Fibroblast of gingiva (primary cell): ENCODE results near the gene ERBB4.
A peak's percentile ranks its signal among the peaks of the same experiment; 100 is the strongest.

Source experiments
- DNase-seq: peaks from one replicate; pipeline ENCODE4 v3.0.0-alpha.2; 2011; ENCODE audit warnings: low read depth

The ERBB4 gene

DNA sequence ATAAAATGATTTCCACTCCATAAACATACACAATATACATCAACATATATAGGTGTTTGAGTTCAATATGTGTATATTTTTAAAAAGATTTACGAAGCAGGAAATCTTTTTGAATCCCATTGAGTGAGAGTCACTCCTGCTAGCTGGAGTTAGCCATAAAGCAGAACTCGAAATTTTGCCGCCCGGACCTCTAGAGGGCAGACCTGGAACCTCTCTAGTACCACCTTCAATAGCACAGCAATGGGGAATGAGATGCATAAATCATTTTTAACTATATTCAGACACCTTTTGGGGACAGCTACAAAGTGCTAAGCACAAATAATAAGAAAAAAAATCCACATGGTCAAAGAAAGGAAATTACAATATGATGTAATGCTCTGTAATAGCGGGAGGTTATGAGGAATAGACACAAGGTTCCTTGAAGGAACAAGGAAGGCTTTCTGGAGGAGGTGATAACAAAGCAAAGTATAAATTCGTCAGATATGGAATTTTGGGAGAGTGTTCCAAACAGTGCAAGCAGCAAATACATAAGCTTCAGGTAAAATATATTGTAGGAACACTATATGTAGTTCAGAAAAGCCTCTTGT lies 533.4 kb downstream of the ERBB4 start:
- DNase-seq: peak; percentile 26

DNA sequence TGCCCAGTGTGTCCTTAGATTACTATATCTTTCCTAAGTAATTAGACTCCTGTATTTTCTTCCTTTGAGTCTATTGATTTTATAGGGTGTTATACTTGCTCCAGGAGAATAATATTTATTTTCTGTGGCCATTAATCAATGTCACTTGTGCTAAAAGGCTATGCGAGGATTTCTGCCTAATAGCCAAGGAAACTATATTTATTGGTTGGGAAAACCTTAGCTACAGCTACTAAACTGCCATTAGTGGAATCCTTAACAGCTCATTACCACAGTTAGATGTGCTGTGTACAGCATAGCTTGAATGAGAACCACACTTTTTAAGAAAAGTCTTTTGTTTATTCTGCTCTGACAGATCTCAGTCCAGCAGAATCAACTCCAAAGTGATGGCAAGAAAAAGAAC lies 537.3 kb downstream of the ERBB4 start:
- no peak for DNase-seq

DNA sequence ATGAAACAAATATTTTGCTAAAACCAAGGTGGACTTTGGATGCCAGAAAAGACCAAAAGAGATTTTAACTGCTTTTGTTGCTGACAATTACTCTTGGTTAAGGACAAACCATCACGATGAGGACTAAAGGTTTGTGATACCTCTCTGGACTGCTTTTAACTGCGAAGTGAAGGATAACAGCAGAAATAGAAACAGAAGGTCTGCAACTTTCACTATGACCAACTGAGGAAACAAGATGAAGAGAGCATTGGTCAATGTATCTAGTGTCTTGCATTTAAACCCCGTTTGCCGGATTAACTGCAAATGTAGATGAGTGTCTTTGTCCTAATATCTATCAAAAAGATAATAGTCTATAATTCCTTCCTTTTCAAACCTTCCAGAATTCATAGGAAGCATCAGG lies 541.7 kb downstream of the ERBB4 start:
- no peak for DNase-seq

DNA sequence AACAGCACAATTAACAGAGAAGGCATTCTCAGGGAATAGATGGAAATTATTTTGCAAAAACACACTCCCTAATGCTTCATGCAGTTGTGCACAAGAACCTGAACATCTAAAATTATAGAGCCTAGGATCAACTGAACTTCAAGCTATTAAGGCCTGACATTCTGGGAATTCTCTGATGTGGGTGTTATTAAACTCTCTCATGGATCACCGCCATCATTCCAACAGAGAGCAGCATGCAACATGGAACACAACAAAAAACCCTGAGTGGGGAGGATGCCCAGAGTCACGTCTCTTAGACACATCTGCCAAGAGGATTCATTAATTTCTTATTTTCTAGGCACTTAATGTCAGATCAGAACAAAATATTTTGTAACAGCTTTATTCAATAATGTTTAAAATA lies 543.8 kb downstream of the ERBB4 start:
- DNase-seq: no peak

DNA sequence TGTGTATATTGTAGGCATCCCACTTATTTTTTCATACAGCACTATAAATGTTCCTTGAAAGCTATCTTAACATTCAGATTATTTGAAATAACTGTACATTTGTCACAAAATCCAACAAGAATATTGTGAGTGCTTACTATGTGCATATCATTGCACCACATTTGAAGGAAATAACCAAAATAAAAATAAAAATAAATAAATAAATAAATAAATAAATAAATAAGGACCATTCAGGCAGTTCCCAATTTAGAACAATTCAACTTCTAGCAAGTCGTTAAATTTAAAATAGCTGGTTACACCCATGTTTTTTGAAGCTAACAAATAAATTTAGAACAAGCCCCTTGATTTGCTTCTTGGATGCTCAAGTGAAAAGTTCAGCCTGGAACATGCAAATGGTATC lies 548.3 kb downstream of the ERBB4 start:
- DNase-seq: no peak

DNA sequence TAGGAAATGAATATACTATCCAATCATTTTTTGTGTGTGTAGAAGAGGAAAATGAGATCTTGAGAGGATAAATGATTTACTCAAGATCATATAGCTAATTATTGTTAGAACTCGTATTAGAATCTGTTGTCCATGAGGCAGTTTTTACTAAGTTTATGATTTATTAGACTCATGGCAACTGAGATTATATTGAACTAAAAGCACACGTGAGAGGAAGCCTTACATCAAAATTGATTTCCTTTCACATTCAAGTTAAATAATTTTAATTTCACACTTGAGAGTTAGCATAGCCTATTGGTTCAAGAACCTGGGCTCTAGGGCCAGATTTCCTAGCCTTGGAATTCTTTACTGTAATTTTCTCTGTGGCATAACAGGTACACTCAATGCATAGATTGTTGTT lies 552.3 kb downstream of the ERBB4 start:
- DNase-seq: no peak

DNA sequence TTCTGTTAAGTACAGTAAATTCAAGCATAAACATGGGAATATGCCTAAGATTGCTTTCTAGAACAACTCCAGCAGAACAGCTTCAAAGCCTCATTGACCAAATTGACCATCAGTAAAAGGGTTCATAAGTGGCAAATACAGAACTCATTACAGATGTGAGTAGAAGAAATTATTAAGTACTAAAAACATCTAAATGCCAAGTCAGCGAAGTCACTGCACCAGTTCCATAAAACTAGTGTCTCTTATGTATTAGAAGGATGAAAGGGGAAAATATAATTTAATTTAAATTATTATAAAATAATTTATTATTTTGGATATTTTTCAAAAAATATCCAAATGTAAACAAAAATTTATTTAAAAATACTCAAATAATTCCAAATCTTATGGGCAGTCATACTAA lies 553.2 kb downstream of the ERBB4 start:
- DNase-seq: no peak

DNA sequence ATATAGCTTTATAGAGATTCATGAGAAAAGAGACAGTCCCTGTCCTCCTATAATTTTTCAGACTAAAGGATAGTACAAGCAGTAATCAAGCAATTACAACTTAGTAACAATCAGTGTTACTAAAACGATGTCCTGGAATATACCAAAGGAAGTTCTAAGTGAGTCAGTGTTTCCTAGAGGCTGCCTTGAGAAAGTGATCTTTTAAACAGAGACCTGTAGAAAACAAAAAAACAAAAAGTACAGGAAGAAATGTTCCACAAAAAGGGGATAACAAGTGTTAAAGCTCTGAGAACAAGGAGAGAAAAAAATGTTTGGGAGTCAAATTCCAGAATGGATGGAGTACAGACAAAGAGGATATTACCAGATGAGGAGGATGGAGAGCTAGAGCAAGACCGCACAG lies 556.4 kb downstream of the ERBB4 start:
- DNase-seq: no peak

DNA sequence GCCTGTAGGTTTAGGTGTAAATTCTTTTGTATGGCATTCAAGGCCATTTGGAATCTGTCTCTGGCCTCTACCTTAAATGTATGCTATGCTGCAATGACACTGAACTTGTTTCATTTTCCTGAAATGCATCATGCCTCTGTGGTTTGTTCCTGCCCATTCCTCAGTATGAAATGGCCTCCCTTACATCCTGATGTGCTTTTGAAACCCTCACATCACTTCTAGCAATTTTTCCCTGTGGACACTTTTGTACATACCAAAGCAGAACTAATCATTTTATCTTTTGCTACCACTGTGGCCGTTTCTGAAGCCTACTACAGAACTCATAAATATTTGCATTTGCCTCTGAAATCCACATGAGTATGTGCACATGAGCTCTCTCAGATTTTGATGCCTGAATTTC lies 557.2 kb downstream of the ERBB4 start:
- DNase-seq: no peak

DNA sequence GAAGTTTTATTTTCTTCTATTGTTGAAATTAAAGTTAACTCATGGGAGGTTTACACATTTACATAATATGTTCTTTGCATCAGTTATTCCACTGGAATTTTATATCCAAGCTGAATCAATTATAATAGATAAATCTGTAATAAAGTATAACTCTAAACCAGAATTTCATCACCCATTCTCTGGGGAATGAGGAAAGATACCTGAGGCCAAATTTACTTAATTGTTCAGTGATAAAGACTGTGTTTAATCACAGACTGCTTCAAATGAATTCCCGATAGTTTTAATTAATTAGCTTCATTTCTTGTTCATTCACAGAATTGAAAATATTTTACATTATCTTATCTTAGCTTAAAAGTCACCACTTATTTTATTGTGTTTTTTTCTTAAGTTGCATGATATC lies 562.5 kb downstream of the ERBB4 start:
- no peak for DNase-seq

DNA sequence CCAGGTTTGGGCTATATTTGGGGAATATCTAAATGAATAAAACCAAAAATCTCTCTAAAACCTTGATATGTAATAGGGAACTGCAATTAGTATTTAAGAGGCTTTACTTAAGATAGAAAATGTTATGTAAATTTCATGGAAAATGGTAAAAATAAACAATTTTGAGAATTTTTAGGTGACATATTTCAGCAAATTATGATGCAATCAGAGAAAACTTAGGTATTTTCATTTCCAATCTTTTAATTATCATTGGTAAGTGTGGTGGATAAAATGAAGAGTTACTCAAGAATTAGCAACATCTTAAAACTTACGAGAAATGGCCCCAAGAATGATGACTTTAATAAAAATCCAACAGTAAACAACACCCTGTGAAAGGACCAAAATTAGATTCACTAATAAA lies 571.4 kb downstream of the ERBB4 start:
- no peak for DNase-seq

DNA sequence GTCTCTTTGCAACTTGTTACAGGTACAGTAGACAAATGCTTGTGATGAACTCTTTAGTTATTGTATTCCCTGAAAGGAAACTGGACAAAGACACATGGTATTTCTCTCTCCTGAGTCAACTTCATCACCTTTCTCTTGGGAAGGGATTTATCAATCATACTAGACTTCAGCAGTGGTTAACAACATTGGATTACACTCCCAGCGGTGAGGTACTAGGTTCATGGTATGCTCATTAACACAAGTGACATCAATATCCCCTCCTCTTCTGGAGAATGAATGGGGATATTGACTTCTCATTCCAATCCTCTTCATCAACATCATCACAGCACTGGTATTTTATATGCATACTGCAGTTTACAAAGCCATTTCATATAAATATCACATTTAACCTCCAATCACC lies 574.6 kb downstream of the ERBB4 start:
- no peak for DNase-seq

DNA sequence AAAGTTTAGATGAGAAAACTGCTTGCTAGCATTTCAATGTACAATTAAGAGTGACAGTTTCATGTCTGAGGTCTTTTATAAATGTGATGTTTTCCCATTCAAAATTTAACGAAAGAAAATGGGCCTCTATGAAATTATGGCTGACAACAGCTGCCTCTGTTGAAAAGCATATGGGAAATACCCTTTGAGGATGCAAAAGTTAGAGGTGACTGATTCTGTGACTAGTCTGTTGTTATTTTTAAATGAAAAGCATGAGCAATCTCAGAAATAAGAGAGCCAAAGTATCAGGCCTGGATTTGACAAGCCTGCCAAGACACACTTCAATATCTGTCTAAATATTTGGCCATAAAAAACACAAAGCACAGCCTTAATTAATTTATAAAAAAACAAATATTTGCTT lies 580.8 kb downstream of the ERBB4 start:
- no peak for DNase-seq

DNA sequence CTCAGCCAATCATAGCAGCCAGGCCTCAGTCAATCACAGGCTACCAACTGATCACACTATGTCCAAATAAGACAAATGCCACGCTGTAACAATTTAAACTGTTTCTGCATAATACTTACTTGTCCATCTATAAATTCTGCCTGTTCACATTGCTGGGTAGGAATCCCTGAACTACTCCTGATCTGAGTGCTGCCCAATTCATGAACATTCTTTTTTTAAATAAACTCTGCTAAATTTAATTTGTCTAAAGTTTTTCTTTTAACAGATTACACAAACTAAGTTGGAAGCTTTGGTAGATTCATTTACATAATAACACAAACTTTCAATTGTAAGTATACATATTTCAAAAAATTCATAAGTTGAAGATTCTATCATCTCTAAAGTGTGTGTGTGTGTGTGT lies 583.0 kb downstream of the ERBB4 start:
- DNase-seq: no peak

DNA sequence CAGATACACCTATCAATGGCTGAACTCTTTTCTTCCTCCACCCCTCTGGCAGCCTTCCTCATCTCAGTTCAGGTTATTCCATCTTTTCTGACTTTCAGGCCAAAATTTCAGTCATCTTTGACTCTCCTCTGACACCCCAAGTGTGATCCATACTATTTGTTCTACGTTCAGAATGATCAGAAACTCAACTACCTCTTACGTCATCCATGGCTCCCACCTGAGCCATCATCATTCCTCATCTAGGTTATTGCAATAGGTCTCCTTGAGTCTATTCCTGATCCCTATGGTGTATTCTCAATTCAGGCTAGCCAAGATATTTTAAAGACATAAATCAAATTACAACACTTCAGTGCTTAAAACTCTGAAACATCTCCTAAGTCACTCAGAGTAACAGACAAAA lies 589.7 kb downstream of the ERBB4 start:
- no peak for DNase-seq

DNA sequence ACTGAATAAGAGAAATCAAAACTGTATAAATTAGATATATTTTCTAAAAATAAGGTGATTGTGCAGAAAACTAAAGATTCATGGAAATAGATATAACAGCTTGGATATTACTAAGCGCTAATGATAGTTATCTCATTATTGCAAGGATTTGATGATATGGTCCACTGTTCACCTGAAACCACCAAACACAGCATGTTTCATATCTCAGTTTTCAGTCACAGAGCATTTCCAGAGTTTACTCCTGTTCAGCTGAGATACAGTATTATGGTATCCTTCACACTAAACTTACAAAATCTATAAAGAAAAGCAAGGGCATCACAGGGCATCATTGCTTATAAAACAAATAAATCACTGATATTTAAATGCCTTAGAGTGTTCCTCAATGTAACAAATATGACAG lies 591.6 kb downstream of the ERBB4 start:
- no peak for DNase-seq

DNA sequence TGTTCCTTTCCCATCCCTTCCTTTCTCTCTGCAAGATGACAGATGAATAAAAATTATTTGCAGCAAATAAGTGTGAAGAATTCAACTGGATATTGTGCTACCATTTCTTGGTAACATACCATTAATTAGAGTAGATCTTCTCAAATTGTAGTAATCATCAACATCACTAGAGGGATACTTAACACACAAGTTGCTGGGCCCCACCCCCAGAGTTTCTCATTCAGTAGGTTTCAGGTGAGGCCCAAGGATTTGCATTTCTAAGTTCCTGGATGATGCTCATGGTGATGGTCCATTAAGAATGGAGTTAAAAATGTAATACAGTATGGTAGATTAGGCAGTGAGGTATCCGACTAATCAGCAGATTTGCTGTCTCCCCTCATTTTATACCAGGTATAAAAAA lies 594.0 kb downstream of the ERBB4 start:
- DNase-seq: no peak

DNA sequence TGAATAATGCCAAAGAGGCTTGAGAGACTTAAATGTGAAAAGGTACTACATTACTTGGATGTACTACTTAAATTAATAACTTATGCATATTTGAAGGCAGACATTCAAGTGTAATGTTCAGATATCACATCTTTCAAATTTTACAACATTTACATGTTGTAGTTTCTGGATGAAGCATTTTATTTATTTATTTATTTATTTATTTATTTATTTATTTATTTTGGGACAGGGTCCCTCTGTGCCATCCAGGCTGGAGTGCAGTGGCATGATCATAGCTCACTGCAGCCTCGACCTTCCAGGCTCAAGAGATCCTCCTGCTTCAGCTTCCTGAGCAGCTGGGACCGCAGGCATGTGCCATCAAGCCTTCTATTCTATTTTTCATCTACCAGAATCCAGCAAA lies 596.4 kb downstream of the ERBB4 start:
- no peak for DNase-seq

DNA sequence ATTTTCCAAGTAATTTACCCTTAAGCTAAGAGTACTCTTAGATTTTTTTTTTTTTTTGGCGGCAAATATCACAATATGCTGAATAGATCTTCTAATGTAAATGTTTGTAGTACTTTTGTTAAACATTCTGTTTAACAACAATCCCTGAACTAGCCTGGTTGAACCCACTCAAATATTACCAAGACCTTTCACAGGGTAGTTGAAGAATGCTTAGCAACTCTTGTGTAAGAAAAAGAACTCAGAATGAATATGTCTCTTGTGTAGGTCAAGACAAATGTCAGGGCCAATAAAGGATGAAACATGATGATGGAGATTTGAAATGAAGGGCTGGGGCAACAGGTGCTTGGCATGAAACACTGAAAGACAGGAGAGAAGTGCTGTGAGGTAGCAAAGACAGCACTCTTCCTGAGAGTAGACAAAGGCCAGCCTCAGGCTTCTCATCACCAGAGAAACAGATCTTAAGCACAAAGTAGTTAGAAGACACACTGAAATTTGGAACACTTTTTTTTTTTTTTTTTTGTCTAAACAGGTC lies 597.3 kb downstream of the ERBB4 start:
- DNase-seq: no peak

DNA sequence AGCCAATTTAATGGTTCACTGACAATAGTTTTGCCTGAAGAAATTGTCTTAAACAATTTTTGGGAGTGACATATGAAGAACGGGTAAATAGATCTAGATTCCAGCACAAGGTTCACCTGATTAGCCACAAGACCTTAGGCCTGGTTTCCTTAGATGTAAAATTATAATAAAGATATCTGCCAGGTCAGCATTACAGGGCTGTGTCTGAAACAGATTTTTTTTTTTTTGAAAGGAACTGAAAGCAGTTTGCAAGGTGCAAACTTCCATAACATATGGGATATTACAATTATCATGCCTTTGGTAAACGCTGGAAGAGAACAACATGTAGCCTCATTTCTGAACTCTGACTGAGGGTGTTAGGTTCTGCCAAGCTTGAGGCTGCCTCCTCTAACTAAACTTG lies 599.4 kb downstream of the ERBB4 start:
- no peak for DNase-seq

DNA sequence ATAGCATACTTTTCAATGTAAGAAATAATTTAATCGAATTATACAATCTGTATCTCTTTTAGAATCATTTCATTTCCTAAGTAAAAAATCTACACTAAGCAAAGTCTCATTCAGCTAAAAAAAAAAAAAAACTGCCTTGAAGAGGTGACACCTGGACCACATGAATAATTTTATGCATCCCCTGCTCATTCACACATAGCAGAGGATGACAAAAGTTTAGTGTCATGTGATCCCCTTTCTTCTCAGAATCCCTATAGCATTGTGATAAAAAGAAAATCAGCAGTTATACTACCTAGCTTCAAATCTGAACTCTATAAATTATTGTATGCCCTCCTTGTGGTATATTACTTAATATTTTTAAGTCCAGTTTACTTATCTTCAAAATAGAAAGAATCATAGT lies 603.8 kb downstream of the ERBB4 start:
- no peak for DNase-seq

DNA sequence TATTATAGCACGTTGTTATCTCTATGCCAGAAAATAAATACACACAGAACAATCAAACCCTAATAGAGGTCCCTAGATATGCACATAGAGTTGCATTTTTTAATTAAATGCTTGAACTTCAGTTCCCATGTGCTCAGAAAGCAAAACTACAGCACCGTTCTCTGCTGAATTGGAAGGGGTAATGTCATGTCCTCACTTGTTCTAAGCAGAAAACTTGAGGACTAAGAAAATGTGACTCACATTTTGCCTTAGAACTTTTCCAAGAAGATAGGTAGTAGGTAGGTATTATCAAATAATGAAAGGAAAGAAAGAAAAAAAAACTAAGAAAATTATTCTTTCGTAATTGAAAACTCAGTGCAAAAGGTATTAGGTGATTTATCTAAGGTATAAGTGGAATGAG lies 607.3 kb downstream of the ERBB4 start:
- DNase-seq: no peak

DNA sequence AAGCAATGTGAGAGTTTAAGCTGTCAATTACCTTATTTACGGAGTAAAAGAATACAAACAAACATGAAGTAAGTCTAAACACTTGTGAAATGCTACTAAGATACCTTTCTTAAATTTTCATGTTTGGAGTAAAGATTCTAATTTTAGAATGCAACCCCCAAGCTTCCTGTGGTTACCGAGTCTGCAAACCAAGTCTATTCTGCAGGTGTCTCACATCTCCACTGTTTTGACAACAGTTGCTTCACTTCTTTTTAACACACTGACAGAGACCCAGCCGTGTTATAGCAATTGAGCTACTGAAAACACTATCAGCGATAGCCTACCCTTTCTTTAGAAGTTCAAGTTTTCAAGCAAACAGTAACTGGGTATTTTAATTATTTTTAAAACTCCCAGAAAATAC lies 608.3 kb downstream of the ERBB4 start:
- DNase-seq: no peak

DNA sequence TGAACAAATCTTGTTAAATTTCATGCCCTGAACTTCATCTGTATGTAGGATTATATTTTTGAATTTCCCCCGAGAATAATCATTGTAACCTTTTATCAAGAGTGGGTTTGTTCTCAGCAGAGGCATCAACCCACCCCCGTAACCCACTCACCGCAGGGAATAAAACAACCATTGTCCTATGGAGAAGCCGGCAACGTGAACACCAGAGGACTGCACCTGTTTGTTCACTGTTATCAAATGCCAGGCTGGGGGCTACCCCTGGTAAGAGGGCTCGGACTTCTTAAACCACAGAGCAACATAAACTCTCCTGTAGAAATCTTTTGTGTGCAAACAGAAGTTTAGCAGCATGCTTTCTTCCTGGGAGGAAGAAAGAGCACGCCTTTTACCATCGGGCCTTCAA lies 610.4 kb downstream of the ERBB4 start:
- no peak for DNase-seq

DNA sequence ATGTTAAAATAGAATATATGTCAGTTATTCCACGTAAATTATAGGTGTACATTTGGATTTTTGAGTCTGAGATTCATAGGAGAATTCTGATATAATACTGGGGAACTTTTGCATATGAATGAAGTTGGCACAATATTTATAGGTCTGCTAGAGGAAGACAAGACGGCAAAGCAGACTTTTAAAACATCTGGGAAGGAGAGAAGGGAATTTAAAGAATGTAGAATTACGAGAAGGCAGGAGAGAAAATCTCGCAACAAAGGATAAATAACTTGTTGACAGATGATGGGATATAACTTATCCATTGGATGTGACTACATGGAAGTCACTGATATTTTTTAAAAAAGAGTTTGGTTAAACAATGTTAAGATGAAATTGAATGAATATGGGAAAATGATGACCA lies 615.6 kb downstream of the ERBB4 start:
- no peak for DNase-seq
